Parathyroid adenoma (tissue), 2 donors: ENCODE measurements around the gene SH3BP4.

Source experiments
- H2AFZ ChIP-seq: fragments of 300-600 bp; sonication (generic); one replicate; pipeline ENCODE4 v1.7.0; 2017; ENCODE audit warnings: antibody characterized with exemption, mild to moderate bottlenecking
- H3K27ac ChIP-seq: fragments of 300-600 bp; sonication (generic); one replicate; pipeline ENCODE4 v1.7.0; 2017
- H3K27me3 ChIP-seq: fragments of 300-600 bp; sonication (generic); one replicate; pipeline ENCODE4 v1.7.0; 2017; ENCODE audit warnings: low read length; ENCODE audit not compliant: control insufficient read depth, insufficient read depth
- H3K36me3 ChIP-seq: fragments of 300-600 bp; sonication (generic); one replicate; pipeline ENCODE4 v1.7.0; 2017; ENCODE audit warnings: low read length; ENCODE audit not compliant: control insufficient read depth, insufficient read depth
- H3K4me1 ChIP-seq: fragments of 300-600 bp; sonication (generic); one replicate; pipeline ENCODE4 v1.7.0; 2017; ENCODE audit warnings: control low read depth
- H3K4me2 ChIP-seq: fragments of 300-600 bp; sonication (generic); one replicate; pipeline ENCODE4 v1.7.0; 2017; ENCODE audit warnings: low read length
- H3K4me3 ChIP-seq: fragments of 300-600 bp; sonication (generic); one replicate; pipeline ENCODE4 v1.7.0; 2017; ENCODE audit warnings: low read depth, low read length
- H3K79me2 ChIP-seq: fragments of 300-600 bp; sonication (generic); one replicate; pipeline ENCODE4 v1.7.0; 2017; ENCODE audit warnings: control low read depth
- H3K9ac ChIP-seq: fragments of 300-600 bp; sonication (generic); one replicate; pipeline ENCODE4 v1.7.0; 2017; ENCODE audit warnings: mild to moderate bottlenecking
- H3K9me3 ChIP-seq: fragments of 300-600 bp; sonication (generic); one replicate; pipeline ENCODE4 v1.7.0; 2017; ENCODE audit warnings: low read length; ENCODE audit not compliant: control insufficient read depth
- CTCF ChIP-seq: fragments of 300-600 bp; sonication (generic); IDR thresholded peaks from one replicate; pipeline ENCODE4 v1.7.0; 2017; ENCODE audit warnings: antibody characterized with exemption, mild to moderate bottlenecking
- donor health status: primary hyperparathyroidism.

The SH3BP4 gene

GRCh38 chr2:234988491-234988890, 36.7 kb downstream of the SH3BP4 start:
- TF ChIP-seq CTCF: no peak
- H3K27me3 ChIP-seq: no peaks in the 10 kb centered on the region
- no peaks in the 10 kb centered on the region for H3K36me3 ChIP-seq
- no peaks in the 10 kb centered on the region for H3K79me2 ChIP-seq
- H2AFZ ChIP-seq: no peak overlapping the region
- H3K9me3 ChIP-seq: no peaks in the 10 kb centered on the region
- H3K4me3 ChIP-seq: no peak overlapping the region
- H3K4me2 ChIP-seq: no peak overlapping the region
- no peak overlapping the region for H3K27ac ChIP-seq
- H3K4me1 ChIP-seq: no peaks in the 10 kb centered on the region
- H3K9ac ChIP-seq: no peak overlapping the region

- no peak for TF ChIP-seq CTCF
- Histone ChIP-seq H3K4me2 (no peak overlapping the region), H2AFZ (no peak overlapping the region), H3K27ac (no peak overlapping the region), H3K79me2 (no peaks in the 10 kb centered on the region), H3K4me3 (no peak overlapping the region), H3K9me3 (no peaks in the 10 kb centered on the region), H3K27me3 (no peaks in the 10 kb centered on the region), H3K36me3 (no peaks in the 10 kb centered on the region), H3K9ac (no peak overlapping the region), H3K4me1 (no peaks in the 10 kb centered on the region)
Measured at GRCh38 chr2:234989183-234989701, 37.4 kb downstream of the SH3BP4 start.

- Histone ChIP-seq H3K36me3 (no peaks in the 10 kb centered on the region), H3K4me1 (no peaks in the 10 kb centered on the region), H3K9me3 (no peaks in the 10 kb centered on the region), H2AFZ (no peak overlapping the region), H3K4me2 (no peak overlapping the region), H3K9ac (no peak overlapping the region), H3K27ac (no peak overlapping the region), H3K27me3 (no peaks in the 10 kb centered on the region), H3K4me3 (no peak overlapping the region), H3K79me2 (no peaks in the 10 kb centered on the region)
- no peak for TF ChIP-seq CTCF
Measured at GRCh38 chr2:234990300-234990699, 38.5 kb downstream of the SH3BP4 start.

- Histone ChIP-seq H3K27ac (no peak overlapping the region), H3K36me3 (no peaks in the 10 kb centered on the region), H3K9ac (no peak overlapping the region), H2AFZ (no peak overlapping the region), H3K4me1 (no peaks in the 10 kb centered on the region), H3K79me2 (no peaks in the 10 kb centered on the region), H3K27me3 (no peaks in the 10 kb centered on the region), H3K4me3 (no peak overlapping the region), H3K4me2 (no peak overlapping the region), H3K9me3 (no peaks in the 10 kb centered on the region)
- TF ChIP-seq CTCF: no peak
Measured at GRCh38 chr2:234991290-234991689, 39.5 kb downstream of the SH3BP4 start.

DNA sequence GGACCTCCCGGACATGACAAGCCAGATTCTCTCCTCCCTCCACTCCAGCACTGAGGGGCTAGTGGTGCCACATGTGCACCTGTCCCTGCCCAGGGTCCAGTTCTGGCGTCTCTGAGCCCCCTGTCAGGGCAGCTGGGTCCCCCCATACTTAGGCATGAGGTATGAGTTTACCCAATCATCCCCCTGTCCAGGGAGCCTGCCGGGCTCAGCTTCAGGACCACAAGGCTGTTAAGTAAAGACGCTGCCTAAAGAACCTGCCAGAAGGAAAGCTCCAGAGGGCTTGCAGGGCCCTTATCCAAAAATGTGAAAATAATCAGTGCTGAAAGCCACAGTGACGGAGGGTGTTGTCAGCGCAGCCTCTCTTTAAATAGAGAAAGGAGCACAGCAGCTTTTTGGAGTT, 40.0 kb downstream of the SH3BP4 start:
- H3K4me2 ChIP-seq: no peak overlapping the region
- no peak for TF ChIP-seq CTCF
- H3K27ac ChIP-seq: no peak overlapping the region
- no peaks in the 10 kb centered on the region for H3K9me3 ChIP-seq
- no peaks in the 10 kb centered on the region for H3K27me3 ChIP-seq
- no peaks in the 10 kb centered on the region for H3K36me3 ChIP-seq
- no peak overlapping the region for H3K9ac ChIP-seq
- no peak overlapping the region for H2AFZ ChIP-seq
- no peaks in the 10 kb centered on the region for H3K79me2 ChIP-seq
- H3K4me3 ChIP-seq: no peak overlapping the region
- no peaks in the 10 kb centered on the region for H3K4me1 ChIP-seq
